A549 (cell line): ENCODE results near the gene HCN3. TPM values are rescaled to one million over a fixed set of nuclear protein-coding genes. Genes with fewer than 3 reads are reported as not detected.

Source experiments
- ATOH8 ChIP-seq: fragments of 250-450 bp; sonication (Bioruptor Pico); IDR thresholded peaks from 2 replicates; pipeline ENCODE4 v1.5.0; 2020; ENCODE audit warnings: low read depth, mild to moderate bottlenecking, moderate library complexity
- BCL3 ChIP-seq: fragments of >200 bp; sonication (Bioruptor Twin); formaldehyde crosslinking; IDR thresholded peaks from 3 replicates; pipeline ENCODE4 v1.6.1; 2016
- CBX2 ChIP-seq: fragments of 200-600 bp; sonication (generic); IDR thresholded peaks from 2 replicates; pipeline ENCODE4 v1.6.1; 2016; ENCODE audit warnings: low read depth, mild to moderate bottlenecking, borderline replicate concordance
- CEBPB ChIP-seq, 2 experiments: fragments of >200 bp in 1 of 2; sonication (Bioruptor Twin) in 1 of 2; formaldehyde crosslinking in 1 of 2; IDR thresholded peaks; 2 replicates each; pipeline ENCODE4 v1.6.1; 2012 to 2016
- CHD2 ChIP-seq: fragments of 150-350 bp; IDR thresholded peaks from 2 replicates; pipeline ENCODE4 v1.6.1; 2014; ENCODE audit warnings: low read length; ENCODE audit not compliant: partially characterized antibody
- E2F6 ChIP-seq: IDR thresholded peaks from 2 replicates; pipeline ENCODE4 v1.6.1; 2012; ENCODE audit warnings: low read depth, borderline replicate concordance
- EHF ChIP-seq: fragments of 250-450 bp; sonication (Bioruptor Pico); IDR thresholded peaks from 2 replicates; pipeline ENCODE4 v1.5.0; 2020; ENCODE audit warnings: mild to moderate bottlenecking
- ELK1 ChIP-seq: fragments of 150-350 bp; IDR thresholded peaks from 2 replicates; pipeline ENCODE4 v1.6.1; 2014; ENCODE audit warnings: low read depth, mild to moderate bottlenecking, low read length
- EP300 ChIP-seq, 2 experiments: fragments of >200 bp; sonication (Bioruptor Twin); formaldehyde crosslinking; IDR thresholded peaks; 2 replicates in 1 of 2; 3 replicates in 1 of 2; pipeline ENCODE4 v1.6.1; 2016 to 2017
- ESRRA ChIP-seq: fragments of 150-350 bp; IDR thresholded peaks from 2 replicates; pipeline ENCODE4 v1.6.1; 2014; ENCODE audit warnings: mild to moderate bottlenecking, low read length, borderline replicate concordance
- FOSL2 ChIP-seq, 2 experiments: fragments of 450-650 bp in 1 of 2; fragments of >200 bp in 1 of 2; sonication (Bioruptor Twin) in 1 of 2; formaldehyde crosslinking; IDR thresholded peaks; 2 replicates each; pipeline versions ENCODE4 v1.5.0 to v1.6.1; 2016 to 2020; ENCODE audit warnings: mild to moderate bottlenecking in 1 of 2, moderate library complexity in 1 of 2
- HES2 ChIP-seq: fragments of >200 bp; sonication (Bioruptor Twin); formaldehyde crosslinking; IDR thresholded peaks from 2 replicates; pipeline ENCODE4 v1.6.1; 2016
- HMGXB4 ChIP-seq: fragments of 250-450 bp; sonication (Bioruptor Pico); IDR thresholded peaks from 2 replicates; pipeline ENCODE4 v1.5.0; 2021; ENCODE audit warnings: mild to moderate bottlenecking, moderate library complexity, borderline replicate concordance
- JUN ChIP-seq, 2 experiments: fragments of >200 bp; sonication (Bioruptor Twin); formaldehyde crosslinking; IDR thresholded peaks; 2 replicates in 1 of 2; 3 replicates in 1 of 2; pipeline ENCODE4 v1.6.1; 2016 to 2017
- JUNB ChIP-seq: fragments of >200 bp; sonication (Bioruptor Twin); formaldehyde crosslinking; IDR thresholded peaks from 2 replicates; pipeline ENCODE4 v1.6.1; 2016
- MAFK ChIP-seq: fragments of 450-650 bp; IDR thresholded peaks from 2 replicates; pipeline ENCODE4 v1.6.1; 2014; ENCODE audit not compliant: partially characterized antibody
- MYC ChIP-seq: IDR thresholded peaks from 2 replicates; pipeline ENCODE4 v1.6.1; 2012; ENCODE audit warnings: mild to moderate bottlenecking, inconsistent platforms, low read length, improper control_type of control experiment, borderline replicate concordance
- NFE2L2 ChIP-seq: fragments of 150-350 bp; conservative IDR thresholded peaks from 2 replicates; pipeline ENCODE4 v1.6.1; 2014; ENCODE audit warnings: low read length
- PHF8 ChIP-seq: fragments of 200-600 bp; sonication (generic); IDR thresholded peaks from 2 replicates; pipeline ENCODE4 v1.6.1; 2016; ENCODE audit warnings: low read depth, mild to moderate bottlenecking, antibody characterized with exemption, moderate library complexity, borderline replicate concordance
- POLR2A ChIP-seq: IDR thresholded peaks from 2 replicates; pipeline ENCODE4 v1.6.1; 2012; ENCODE audit warnings: mild to moderate bottlenecking, low read length
- POLR2AphosphoS2 ChIP-seq: conservative IDR thresholded peaks from 2 replicates; pipeline ENCODE4 v1.6.1; 2012; ENCODE audit warnings: low read length, improper control_type of control experiment, inconsistent platforms
- RARB ChIP-seq: fragments of 250-450 bp; sonication (Bioruptor Pico); IDR thresholded peaks from 2 replicates; pipeline ENCODE4 v1.8.0; 2021; ENCODE audit warnings: mild to moderate bottlenecking, moderate library complexity
- REST ChIP-seq: fragments of 200-600 bp; sonication (generic); IDR thresholded peaks from 2 replicates; pipeline ENCODE4 v1.6.1; 2016; ENCODE audit warnings: antibody characterized with exemption, mild to moderate bottlenecking, moderate library complexity
- RFX5 ChIP-seq: fragments of 450-650 bp; IDR thresholded peaks from 2 replicates; pipeline ENCODE4 v1.7.1; 2014; ENCODE audit warnings: antibody characterized with exemption, mild to moderate bottlenecking, moderate library complexity
- RNF2 ChIP-seq: fragments of 200-600 bp; sonication (generic); IDR thresholded peaks from 2 replicates; pipeline ENCODE4 v1.6.1; 2016; ENCODE audit warnings: low read depth, mild to moderate bottlenecking, antibody characterized with exemption, moderate library complexity, borderline replicate concordance
- SMC3 ChIP-seq: fragments of >200 bp; sonication (Bioruptor Twin); formaldehyde crosslinking; IDR thresholded peaks from 3 replicates; pipeline ENCODE4 v1.6.1; 2018; ENCODE audit warnings: inconsistent platforms
- USF2 ChIP-seq: fragments of 450-650 bp; IDR thresholded peaks from 2 replicates; pipeline ENCODE4 v1.6.1; 2014; ENCODE audit warnings: antibody characterized with exemption
- ZC3H11A ChIP-seq: fragments of 450-650 bp; IDR thresholded peaks from 2 replicates; pipeline ENCODE4 v1.6.1; 2014; ENCODE audit warnings: antibody characterized with exemption, mild to moderate bottlenecking
- ZFP36 ChIP-seq: fragments of 450-650 bp; IDR thresholded peaks from 2 replicates; pipeline ENCODE4 v1.6.1; 2014; ENCODE audit warnings: borderline replicate concordance; ENCODE audit not compliant: partially characterized antibody
- ZSCAN20 ChIP-seq: fragments of 250-450 bp; sonication (Bioruptor Pico); IDR thresholded peaks from 2 replicates; pipeline ENCODE4 v1.8.0; 2022; ENCODE audit warnings: mild to moderate bottlenecking, moderate library complexity
- polyA plus RNA-seq, 4 experiments: library from polyadenylated mRNA; depleted of rRNA in 3 of 4; stranded (reverse); fragments of >200 nt; fragmentation: RNase III in 1 of 4; extraction: RNeasy Plus Mini Kit Qiagen cat#74134 plus additional on column Dnase treatment in 1 of 4; gene quantifications; 2 replicates in 3 of 4; 3 replicates in 1 of 4; pipeline ENCODE4 v1.2.3, GENCODE V29; 2011 to 2017

The HCN3 gene
- polyA plus RNA-seq, 2 of the 4 experiments (the other 2 are of a cell fraction) = 4.1 to 8.1 TPM

GRCh38 chr1:155244368-155245162 lies 32.7 kb upstream of the HCN3 start (continued):
- TF ChIP-seq JUN (IDR thresholded peaks at IDR 0.05) (peak; percentile 76 to 86; a peak in 4 of 5 replicates), EHF (CRISPR knock-in tag) (no peak), CHD2 (peak; percentile 73), RARB (CRISPR knock-in tag) (0 out of 2 replicates have a peak, but pooled peaks have one; percentile 53), E2F6 (peak; percentile 99), HES2 (no peak; the same call in 1 of the 2 replicates), BCL3 (peak; percentile 85; the same call in 2 of the 3 replicates), REST (peak; percentile 45), RNF2 (no peak), JUNB (no peak; the same call in 1 of the 2 replicates), NFE2L2 (no peak), EP300 (IDR thresholded peaks at IDR 0.05) (no peak), RFX5 (peak; percentile 82), CBX2 (no peak), POLR2AphosphoS2 (no peak), POLR2A (peak; percentile 79), MYC (peak; percentile 83), ELK1 (no peak), HMGXB4 (no peak; the same call in 1 of the 2 replicates), PHF8 (0 out of 2 replicates have a peak, but pooled peaks have one; percentile 66), ZFP36 (peak; percentile 86), ATOH8 (CRISPR knock-in tag) (peak; percentile 81; the same call in 1 of the 2 replicates), ZC3H11A (no peak), MAFK (no peak), ZSCAN20 (no peak), CEBPB (IDR thresholded peaks at IDR 0.05) (peak in 1 of 2 experiments; percentile 55; a peak in 1 of 4 replicates), FOSL2 (IDR thresholded peaks at IDR 0.05) (no peak), FOSL2 (CRISPR knock-in tag; IDR thresholded peaks at IDR 0.05) (peak; percentile 55), USF2 (peak; percentile 32; the same call in 1 of the 2 replicates), SMC3 (0 out of 3 replicates have a peak, but pooled peaks have one; percentile 10), ESRRA (0 out of 2 replicates have a peak, but pooled peaks have one; percentile 34)
